NCI-H2196 treated with DMSO at 0.1 percent for 48 hours (cell line): ENCODE measurements around the gene XPR1.
"Not testable (repeated sequence)": the region's sequence is repeated elsewhere in the genome, so short reads cannot be mapped to it uniquely, and the experiment has no call there.

Source experiments
- DNase-seq: peaks from one replicate; lab custom pipeline; 2025; ENCODE audit not compliant: unreplicated experiment; lab: John Stamatoyannopoulos, UW

XPR1 gene

GRCh38 chr1:180778782-180779398, 147.1 kb downstream of the XPR1 start:
- no peak for DNase-seq

- no peak for DNase-seq
Measured at GRCh38 chr1:180779584-180779983, 147.8 kb downstream of the XPR1 start.

GRCh38 chr1:180781718-180782117, 149.9 kb downstream of the XPR1 start:
- no peak for DNase-seq

- DNase-seq, result no peak
Measured at GRCh38 chr1:180785291-180785690, 153.5 kb downstream of the XPR1 start.

- no peak for DNase-seq
Measured at GRCh38 chr1:180785887-180786286, 154.1 kb downstream of the XPR1 start.

- DNase-seq, result no peak
Measured at GRCh38 chr1:180786624-180787023, 154.8 kb downstream of the XPR1 start.

GRCh38 chr1:180787628-180788307, 155.9 kb downstream of the XPR1 start:
- no peak for DNase-seq

- no peak for DNase-seq
Measured at GRCh38 chr1:180789460-180789859, 157.6 kb downstream of the XPR1 start.

- DNase-seq, result not testable (repeated sequence)
Measured at GRCh38 chr1:180791152-180791551, 159.3 kb downstream of the XPR1 start.

- no peak for DNase-seq
Measured at GRCh38 chr1:180791806-180792205, 160.0 kb downstream of the XPR1 start.

GRCh38 chr1:180793451-180793850, 161.6 kb downstream of the XPR1 start:
- no peak for DNase-seq

GRCh38 chr1:180796897-180797640, 165.2 kb downstream of the XPR1 start:
- no peak for DNase-seq

GRCh38 chr1:180800945-180801344, 169.1 kb downstream of the XPR1 start:
- no peak for DNase-seq

GRCh38 chr1:180802813-180803212, 171.0 kb downstream of the XPR1 start:
- DNase-seq, result no peak

- DNase-seq, result no peak
Measured at GRCh38 chr1:180805316-180805715, 173.5 kb downstream of the XPR1 start.

- DNase-seq, result no peak
Measured at GRCh38 chr1:180811298-180811697, 179.5 kb downstream of the XPR1 start.

GRCh38 chr1:180811886-180812285, 180.1 kb downstream of the XPR1 start:
- DNase-seq, result no peak

GRCh38 chr1:180814258-180814657, 182.4 kb downstream of the XPR1 start:
- DNase-seq, result no peak

GRCh38 chr1:180815188-180815587, 183.4 kb downstream of the XPR1 start:
- DNase-seq, result no peak

GRCh38 chr1:180816132-180816531, 184.3 kb downstream of the XPR1 start:
- no peak for DNase-seq

GRCh38 chr1:180821970-180822369, 190.1 kb downstream of the XPR1 start:
- no peak for DNase-seq

- not testable (repeated sequence) for DNase-seq
Measured at GRCh38 chr1:180831507-180831906, 199.7 kb downstream of the XPR1 start.
